HepG2 (cell line): ENCODE data around the gene ZCCHC3. TPM values are rescaled to one million over a fixed set of nuclear protein-coding genes. Genes with fewer than 3 reads are reported as not detected.

Experiments used
- AHR ChIP-seq: IDR thresholded peaks from 2 replicates; pipeline ENCODE4 v1.6.1; 2018; ENCODE audit warnings: missing genetic modification reagents, missing compliant biosample characterization
- BHLHE40 ChIP-seq: IDR thresholded peaks from 2 replicates; pipeline ENCODE4 v1.6.1; 2011; ENCODE audit warnings: low read length, improper control_type of control experiment
- DNMT3B ChIP-seq: conservative IDR thresholded peaks from 2 replicates; pipeline ENCODE4 v1.6.1; 2016; ENCODE audit warnings: missing biosample characterization, control low read depth
- HIVEP1 ChIP-seq: sonication (generic); formaldehyde crosslinking; IDR thresholded peaks from 2 replicates; pipeline ENCODE4 v1.4.0; 2020; ENCODE audit warnings: mild to moderate bottlenecking, missing genetic modification reagents
- HNRNPH1 ChIP-seq: fragments of 200-400 bp; formaldehyde crosslinking; optimal IDR thresholded peaks from 2 replicates; pipeline ENCODE3; 2017; ENCODE audit warnings: mild to moderate bottlenecking, low read depth, low read length
- KDM3A ChIP-seq: IDR thresholded peaks from 2 replicates; pipeline ENCODE4 v1.6.1; 2018; ENCODE audit warnings: low read depth, missing compliant biosample characterization
- NFATC3 ChIP-seq: sonication (generic); formaldehyde crosslinking; IDR thresholded peaks from 2 replicates; pipeline ENCODE4 v1.5.1; 2020; ENCODE audit warnings: mild to moderate bottlenecking, missing genetic modification reagents
- NPAS2 ChIP-seq: sonication (generic); formaldehyde crosslinking; IDR thresholded peaks from 2 replicates; pipeline ENCODE4 v1.8.0; 2022; ENCODE audit warnings: mild to moderate bottlenecking, missing genetic modification reagents, borderline replicate concordance
- SALL2 ChIP-seq: sonication (generic); formaldehyde crosslinking; IDR thresholded peaks from 2 replicates; pipeline ENCODE4 v1.8.1; 2023; ENCODE audit warnings: mild to moderate bottlenecking, missing genetic modification reagents, inconsistent platforms
- SRSF9 ChIP-seq: fragments of 200-400 bp; formaldehyde crosslinking; IDR thresholded peaks from 2 replicates; pipeline ENCODE4 v1.6.1; 2018; ENCODE audit warnings: borderline replicate concordance, mild to moderate bottlenecking, low read depth, low read length; ENCODE audit not compliant: insufficient read depth, poor library complexity, severe bottlenecking
- UBTF ChIP-seq: sonication (generic); formaldehyde crosslinking; IDR thresholded peaks from 2 replicates; pipeline ENCODE4 v1.4.0; 2020; ENCODE audit warnings: mild to moderate bottlenecking, missing genetic modification reagents
- ZNF234 ChIP-seq: sonication (generic); formaldehyde crosslinking; conservative IDR thresholded peaks from 2 replicates; pipeline ENCODE4 v1.5.1; 2020; ENCODE audit warnings: mild to moderate bottlenecking, missing genetic modification reagents
- ZNF550 ChIP-seq: sonication (generic); formaldehyde crosslinking; IDR thresholded peaks from 2 replicates; pipeline ENCODE4 v1.4.0; 2020; ENCODE audit warnings: mild to moderate bottlenecking, missing genetic modification reagents, borderline replicate concordance
- ZNF576 ChIP-seq: sonication (generic); formaldehyde crosslinking; IDR thresholded peaks from 2 replicates; pipeline ENCODE4 v1.4.0; 2020; ENCODE audit warnings: mild to moderate bottlenecking, missing genetic modification reagents
- ZNF672 ChIP-seq: sonication (generic); formaldehyde crosslinking; IDR thresholded peaks from 2 replicates; pipeline ENCODE4 v1.8.1; 2022; ENCODE audit warnings: missing genetic modification reagents
- polyA plus RNA-seq, 8 experiments: library from polyadenylated mRNA; depleted of rRNA in 3 of 8; stranded (reverse) in 7 of 8; unstranded in 1 of 8; fragments of >200 nt; fragmentation: Illumina TruSeq in 4 of 8; extraction: Trizol in 4 of 8; gene quantifications; 2 replicates each; pipeline versions ENCODE4 v1.2.1 to v1.2.3, GENCODE V29; 2011 to 2016; ENCODE audit warnings: low read depth in 4 of 8, missing spikeins in 1 of 8, mixed read lengths in 1 of 8; ENCODE audit not compliant: insufficient read depth in 1 of 8
- total RNA-seq, 5 experiments: library from RNA; depleted of rRNA; stranded (reverse); fragments of >200 nt; fragmentation: Illumina TruSeq; extraction: Trizol; gene quantifications; 2 replicates each; pipeline ENCODE4 v1.2.3, GENCODE V29; 2016; ENCODE audit warnings: low read depth in 1 of 5
- TF ChIP-seq, protein P1 (sequence below): sonication (generic); formaldehyde crosslinking; IDR thresholded peaks from 2 replicates; pipeline ENCODE4 v1.5.0; 2020; ENCODE audit warnings: mild to moderate bottlenecking, missing genetic modification reagents
- TF ChIP-seq, protein P2 (sequence below): sonication (generic); formaldehyde crosslinking; IDR thresholded peaks from 2 replicates; pipeline ENCODE4 v1.8.1; 2022; ENCODE audit warnings: mild to moderate bottlenecking, missing genetic modification reagents

The ZCCHC3 gene
- total and polyA plus RNA-seq, 2 of the 13 experiments (the other 11 are each of a cell fraction or from before 2014, with no cell fraction given), result 46.6 to 63.0 TPM

DNA sequence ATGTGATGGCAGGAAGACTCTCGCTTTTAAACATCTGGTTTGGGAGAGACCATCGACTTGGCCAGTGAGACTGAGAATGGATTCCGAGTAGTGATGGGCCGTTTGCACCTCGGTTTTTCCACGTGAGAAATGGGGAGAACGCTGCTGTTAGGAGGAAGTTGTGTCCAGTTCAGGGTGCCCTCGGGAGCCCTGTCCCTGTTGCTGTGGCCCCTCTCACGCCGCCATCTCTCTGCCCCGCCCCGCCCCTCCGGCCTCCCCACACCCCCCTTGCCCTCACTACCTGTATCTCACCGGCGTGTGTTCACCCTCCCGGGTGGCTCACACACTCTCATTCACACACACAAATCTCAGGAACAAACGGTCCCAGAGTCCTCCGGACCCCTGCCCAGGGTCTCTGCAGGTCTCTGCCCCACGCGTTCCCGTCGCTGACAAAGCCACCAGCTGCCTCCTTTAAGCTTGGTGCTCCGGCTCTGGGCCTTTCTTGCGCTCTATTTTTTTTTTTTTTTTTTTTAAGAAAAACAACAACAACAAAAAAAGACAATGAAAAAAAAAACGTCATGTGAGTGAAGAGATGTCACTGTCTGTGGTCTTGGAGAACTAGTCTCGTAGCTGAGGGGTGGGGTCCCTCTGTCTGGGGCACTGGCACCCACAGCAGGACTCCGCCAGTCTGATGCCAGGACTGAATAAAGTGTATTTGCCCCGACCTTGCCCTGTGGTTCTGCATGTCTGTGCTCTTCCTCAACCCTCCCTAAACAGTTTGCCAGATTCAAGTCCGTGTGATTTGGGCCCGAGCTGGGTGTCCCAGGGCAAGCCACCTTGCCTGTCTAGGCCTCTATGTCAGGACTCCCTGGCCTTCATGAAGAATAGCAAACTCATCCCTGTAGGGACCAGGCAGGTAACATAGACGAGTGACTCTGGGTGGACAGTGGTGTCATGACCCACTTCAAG lies 30.9 kb downstream of the ZCCHC3 start (continued):
- TF ChIP-seq, protein P1, sequence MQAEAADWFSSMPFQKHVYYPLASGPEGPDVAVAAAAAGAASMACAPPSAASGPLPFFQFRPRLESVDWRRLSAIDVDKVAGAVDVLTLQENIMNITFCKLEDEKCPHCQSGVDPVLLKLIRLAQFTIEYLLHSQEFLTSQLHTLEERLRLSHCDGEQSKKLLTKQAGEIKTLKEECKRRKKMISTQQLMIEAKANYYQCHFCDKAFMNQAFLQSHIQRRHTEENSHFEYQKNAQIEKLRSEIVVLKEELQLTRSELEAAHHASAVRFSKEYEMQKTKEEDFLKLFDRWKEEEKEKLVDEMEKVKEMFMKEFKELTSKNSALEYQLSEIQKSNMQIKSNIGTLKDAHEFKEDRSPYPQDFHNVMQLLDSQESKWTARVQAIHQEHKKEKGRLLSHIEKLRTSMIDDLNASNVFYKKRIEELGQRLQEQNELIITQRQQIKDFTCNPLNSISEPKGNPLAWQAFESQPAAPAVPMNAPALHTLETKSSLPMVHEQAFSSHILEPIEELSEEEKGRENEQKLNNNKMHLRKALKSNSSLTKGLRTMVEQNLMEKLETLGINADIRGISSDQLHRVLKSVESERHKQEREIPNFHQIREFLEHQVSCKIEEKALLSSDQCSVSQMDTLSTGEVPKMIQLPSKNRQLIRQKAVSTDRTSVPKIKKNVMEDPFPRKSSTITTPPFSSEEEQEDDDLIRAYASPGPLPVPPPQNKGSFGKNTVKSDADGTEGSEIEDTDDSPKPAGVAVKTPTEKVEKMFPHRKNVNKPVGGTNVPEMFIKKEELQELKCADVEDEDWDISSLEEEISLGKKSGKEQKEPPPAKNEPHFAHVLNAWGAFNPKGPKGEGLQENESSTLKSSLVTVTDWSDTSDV (CRISPR knock-in tag), result 0 out of 2 replicates have a peak, but pooled peaks have one; percentile 20
- TF ChIP-seq, protein P2, sequence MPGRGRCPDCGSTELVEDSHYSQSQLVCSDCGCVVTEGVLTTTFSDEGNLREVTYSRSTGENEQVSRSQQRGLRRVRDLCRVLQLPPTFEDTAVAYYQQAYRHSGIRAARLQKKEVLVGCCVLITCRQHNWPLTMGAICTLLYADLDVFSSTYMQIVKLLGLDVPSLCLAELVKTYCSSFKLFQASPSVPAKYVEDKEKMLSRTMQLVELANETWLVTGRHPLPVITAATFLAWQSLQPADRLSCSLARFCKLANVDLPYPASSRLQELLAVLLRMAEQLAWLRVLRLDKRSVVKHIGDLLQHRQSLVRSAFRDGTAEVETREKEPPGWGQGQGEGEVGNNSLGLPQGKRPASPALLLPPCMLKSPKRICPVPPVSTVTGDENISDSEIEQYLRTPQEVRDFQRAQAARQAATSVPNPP (CRISPR knock-in tag), result no peak
- TF ChIP-seq SRSF9 (no peak), KDM3A (no peak), ZNF576 (CRISPR knock-in tag) (no peak), BHLHE40 (no peak), HIVEP1 (0 out of 2 replicates have a peak, but pooled peaks have one; percentile 28), NPAS2 (no peak), HNRNPH1 (peak; percentile 17), UBTF (CRISPR knock-in tag) (peak; percentile 16; the same call in 1 of the 2 replicates), ZNF234 (CRISPR knock-in tag) (no peak), ZNF550 (CRISPR knock-in tag) (no peak), AHR (CRISPR knock-in tag) (no peak), SALL2 (CRISPR knock-in tag) (no peak), DNMT3B (no peak), ZNF672 (CRISPR knock-in tag) (no peak), NFATC3 (CRISPR knock-in tag) (no peak)
